ENCODE data around the gene MAP3K5. TPM values are rescaled to one million over a fixed set of nuclear protein-coding genes. Genes with fewer than 3 reads are reported as not detected.

MAP3K5 gene
- total RNA-seq, 4 donors from 2014 or later, result 18.7 to 24.1 (median 20.7) TPM

DNA sequence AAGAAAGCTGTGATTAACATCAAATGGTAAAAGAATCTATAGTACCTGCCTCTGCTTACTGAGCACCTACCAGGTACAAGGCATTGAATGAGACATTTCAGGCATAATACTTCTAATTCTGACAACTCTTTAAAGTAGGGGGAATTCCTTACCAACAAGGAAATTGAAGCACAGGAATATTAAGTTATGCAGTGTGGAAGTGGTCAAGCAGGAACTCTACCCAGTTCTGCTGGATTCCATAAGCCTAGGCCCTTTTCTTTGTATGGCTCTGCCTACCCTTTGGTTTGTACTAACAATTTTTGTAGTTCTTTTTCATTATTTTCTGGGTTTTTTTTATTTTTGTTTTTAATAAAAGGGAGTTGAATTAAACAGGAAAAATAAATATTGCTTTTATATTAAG is 114.5 kb downstream of the MAP3K5 start:
- H3K9me3 ChIP-seq, result no peaks in the 10 kb centered on the region
- H3K4me1 ChIP-seq, result peaks cover 0 to 4% (median 0%) of the 10 kb centered on the region in 4 donors
- no peaks in the 10 kb centered on the region for H3K27me3 ChIP-seq
- H3K36me3 ChIP-seq, result peaks cover 0 to 3% (median 0%) of the 10 kb centered on the region in 4 donors
- TF ChIP-seq, protein P1, sequence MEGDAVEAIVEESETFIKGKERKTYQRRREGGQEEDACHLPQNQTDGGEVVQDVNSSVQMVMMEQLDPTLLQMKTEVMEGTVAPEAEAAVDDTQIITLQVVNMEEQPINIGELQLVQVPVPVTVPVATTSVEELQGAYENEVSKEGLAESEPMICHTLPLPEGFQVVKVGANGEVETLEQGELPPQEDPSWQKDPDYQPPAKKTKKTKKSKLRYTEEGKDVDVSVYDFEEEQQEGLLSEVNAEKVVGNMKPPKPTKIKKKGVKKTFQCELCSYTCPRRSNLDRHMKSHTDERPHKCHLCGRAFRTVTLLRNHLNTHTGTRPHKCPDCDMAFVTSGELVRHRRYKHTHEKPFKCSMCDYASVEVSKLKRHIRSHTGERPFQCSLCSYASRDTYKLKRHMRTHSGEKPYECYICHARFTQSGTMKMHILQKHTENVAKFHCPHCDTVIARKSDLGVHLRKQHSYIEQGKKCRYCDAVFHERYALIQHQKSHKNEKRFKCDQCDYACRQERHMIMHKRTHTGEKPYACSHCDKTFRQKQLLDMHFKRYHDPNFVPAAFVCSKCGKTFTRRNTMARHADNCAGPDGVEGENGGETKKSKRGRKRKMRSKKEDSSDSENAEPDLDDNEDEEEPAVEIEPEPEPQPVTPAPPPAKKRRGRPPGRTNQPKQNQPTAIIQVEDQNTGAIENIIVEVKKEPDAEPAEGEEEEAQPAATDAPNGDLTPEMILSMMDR (IDR thresholded peaks at IDR 0.05), result no peak
- TF ChIP-seq POLR2AphosphoS5 (IDR thresholded peaks at IDR 0.05) (no peak), POLR2A (IDR thresholded peaks at IDR 0.05; ENCODE audit: low read depth) (no peak), EP300 (IDR thresholded peaks at IDR 0.05) (no peak)
- intact Hi-C loops (cut with DNase I), result no loop called here
- no peak for DNase-seq (ENCODE audit: extremely low spot score)
- H3K4me3 ChIP-seq, result no peak overlapping the region
- no peak overlapping the region for H3K27ac ChIP-seq (replicated peaks in 1 of 4)

DNA sequence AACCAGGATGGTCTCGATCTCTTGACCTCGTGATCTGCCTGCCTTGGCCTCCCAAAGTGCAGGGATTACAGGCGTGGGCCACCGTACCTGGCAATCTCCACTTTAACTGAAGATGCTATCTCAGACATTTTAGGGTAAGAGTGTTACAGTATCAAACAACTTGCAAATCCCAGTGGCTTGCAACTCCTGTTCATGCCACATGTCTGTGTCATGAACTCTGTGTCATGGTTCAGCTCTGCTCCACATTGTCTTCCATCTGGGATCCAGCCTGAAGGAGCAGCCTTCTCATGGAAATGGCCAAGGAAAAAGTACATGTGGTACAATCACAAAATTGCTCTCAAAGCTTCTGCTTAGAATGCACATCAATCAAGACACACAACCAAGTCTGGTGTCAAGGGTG is 114.9 kb downstream of the MAP3K5 start:
- intact Hi-C loops (cut with DNase I), result no loop called here
- WGBS, result 90% methylated on average over 4 of the region's 4 CpGs

DNA sequence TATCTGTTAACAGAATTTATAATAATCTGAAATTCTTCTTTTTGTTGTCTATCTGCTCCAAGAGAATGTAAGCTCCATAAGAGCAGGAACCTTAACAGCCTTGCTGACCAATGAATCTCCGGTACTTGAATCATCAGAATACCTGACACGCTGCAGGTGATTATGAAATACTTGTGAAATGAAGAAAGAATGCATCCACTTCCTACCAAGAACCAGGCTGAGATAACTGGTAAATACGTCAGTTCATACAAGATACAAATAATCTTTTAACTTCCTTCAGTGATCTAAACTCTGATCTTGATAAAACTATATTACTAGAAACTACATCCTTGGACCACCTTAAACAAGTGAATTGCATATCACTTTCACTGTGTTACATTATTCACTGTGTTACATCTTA is 116.2 kb downstream of the MAP3K5 start:
- TF ChIP-seq POLR2AphosphoS5 (IDR thresholded peaks at IDR 0.05), result no peak
- TF ChIP-seq POLR2A (IDR thresholded peaks at IDR 0.05; ENCODE audit: low read depth), result no peak
- TF ChIP-seq EP300 (IDR thresholded peaks at IDR 0.05), result no peak
- TF ChIP-seq, protein P1 (IDR thresholded peaks at IDR 0.05), result no peak
- Histone ChIP-seq H3K9me3 (no peaks in the 10 kb centered on the region), H3K4me3 (no peak overlapping the region), H3K36me3 (peaks cover 0 to 3% (median 0%) of the 10 kb centered on the region in 4 donors), H3K27ac (replicated peaks in 1 of 4) (no peak overlapping the region), H3K4me1 (no peaks in the 10 kb centered on the region), H3K27me3 (no peaks in the 10 kb centered on the region)
- 90% methylated on average over 3 of the region's 3 CpGs for WGBS
- DNase-seq (ENCODE audit: extremely low spot score), result no peak
- intact Hi-C loops (cut with DNase I), result no loop called here

More for the DNA sequence above, 114.9 kb downstream of the MAP3K5 start:
- no peak overlapping the region for H3K4me3 ChIP-seq
- H3K36me3 ChIP-seq, result peaks cover 0 to 3% (median 0%) of the 10 kb centered on the region in 4 donors
- H3K9me3 ChIP-seq, result no peaks in the 10 kb centered on the region
- H3K27me3 ChIP-seq, result no peaks in the 10 kb centered on the region
- no peak for TF ChIP-seq POLR2AphosphoS5 (IDR thresholded peaks at IDR 0.05)
- TF ChIP-seq POLR2A (IDR thresholded peaks at IDR 0.05; ENCODE audit: low read depth), result no peak
- TF ChIP-seq, protein P1 (IDR thresholded peaks at IDR 0.05), result no peak
- no peak overlapping the region for H3K27ac ChIP-seq (replicated peaks in 1 of 4)
- no peak for DNase-seq (ENCODE audit: extremely low spot score)
- peaks cover 0 to 4% (median 0%) of the 10 kb centered on the region in 4 donors for H3K4me1 ChIP-seq

DNA sequence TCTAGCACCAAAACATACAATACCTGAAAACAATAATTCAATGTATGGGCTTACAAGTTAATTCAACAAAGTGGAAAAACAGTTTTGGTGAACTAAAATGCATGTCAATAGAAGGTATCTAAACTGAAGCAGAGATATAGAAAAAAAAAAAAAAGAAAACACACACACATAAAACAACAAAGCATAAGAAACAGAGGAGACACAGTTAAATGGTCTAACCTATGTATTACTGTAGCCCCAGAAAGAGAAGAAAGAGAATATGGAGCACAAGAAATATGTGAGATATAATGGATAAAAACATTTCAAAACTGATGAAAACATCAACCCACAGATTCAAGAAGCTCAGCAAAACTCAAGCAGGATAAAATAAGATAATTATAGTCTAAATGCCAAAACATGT is 118.7 kb downstream of the MAP3K5 start:
- H3K36me3 ChIP-seq, result peaks cover 0 to 3% (median 0%) of the 10 kb centered on the region in 4 donors
- H3K4me3 ChIP-seq, result no peak overlapping the region
- H3K27me3 ChIP-seq, result no peaks in the 10 kb centered on the region
- no peaks in the 10 kb centered on the region for H3K9me3 ChIP-seq
- H3K4me1 ChIP-seq, result no peaks in the 10 kb centered on the region
- no peak for TF ChIP-seq POLR2A (IDR thresholded peaks at IDR 0.05; ENCODE audit: low read depth)
- no peak for TF ChIP-seq EP300 (IDR thresholded peaks at IDR 0.05)
- TF ChIP-seq, protein P1 (IDR thresholded peaks at IDR 0.05), result no peak
- no peak overlapping the region for H3K27ac ChIP-seq (replicated peaks in 1 of 4)
- intact Hi-C loops (cut with DNase I), result no loop called here
- DNase-seq (ENCODE audit: extremely low spot score), result no peak

DNA sequence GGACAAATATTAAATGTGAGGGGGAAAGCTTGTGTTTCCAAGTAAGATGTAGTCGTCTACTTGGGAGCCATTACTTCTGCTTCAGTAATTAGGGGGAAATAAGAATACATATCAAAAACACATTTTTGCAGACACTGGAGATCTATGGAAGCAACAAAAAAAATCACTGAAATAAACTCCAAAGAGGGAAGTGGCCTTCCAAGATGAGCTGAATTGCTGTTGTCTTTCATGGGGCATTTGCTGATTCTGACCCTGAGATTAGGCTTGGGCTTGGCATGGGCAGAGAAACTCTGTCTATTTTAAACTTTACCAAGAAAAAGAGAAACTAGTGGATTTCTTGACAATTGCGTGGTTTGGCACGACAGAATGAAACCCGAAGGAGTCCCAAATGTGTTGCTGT is 120.1 kb downstream of the MAP3K5 start:
- WGBS, result 92% methylated on average over 4 of the region's 4 CpGs
- no peak overlapping the region for H3K27ac ChIP-seq (replicated peaks in 1 of 4)
- H3K27me3 ChIP-seq, result no peaks in the 10 kb centered on the region
- intact Hi-C loops (cut with DNase I), result no loop called here
- TF ChIP-seq EP300 (IDR thresholded peaks at IDR 0.05) (no peak), POLR2AphosphoS5 (IDR thresholded peaks at IDR 0.05) (no peak)
- TF ChIP-seq, protein P1 (IDR thresholded peaks at IDR 0.05), result no peak
- no peaks in the 10 kb centered on the region for H3K4me1 ChIP-seq
- H3K36me3 ChIP-seq, result peaks cover 0 to 4% (median under 1%) of the 10 kb centered on the region in 4 donors
- no peak overlapping the region for H3K4me3 ChIP-seq
- no peak for DNase-seq (ENCODE audit: extremely low spot score)
- H3K9me3 ChIP-seq, result no peaks in the 10 kb centered on the region
